NOMO-1 (cell line): ENCODE data around the gene TNC.
"Not testable (repeated sequence)": the region's sequence is repeated elsewhere in the genome, so short reads cannot be mapped to it uniquely, and the experiment has no call there.

Experiments
- DNase-seq, 2 experiments: peaks; one replicate each; lab custom pipeline; 2025; ENCODE audit not compliant: unreplicated experiment in 2 of 2; lab: John Stamatoyannopoulos, UW

The TNC gene

GRCh38 chr9:115135821-115136778 is 18.1 kb upstream of the TNC start:
- no peak for DNase-seq

- no peak for DNase-seq
These were observed 17.0 kb upstream of the TNC start for GRCh38 chr9:115134941-115135340.

- no peak for DNase-seq
These were observed 15.7 kb upstream of the TNC start for GRCh38 chr9:115133649-115134048.

GRCh38 chr9:115132648-115133047 is 14.7 kb upstream of the TNC start:
- DNase-seq = no peak

- DNase-seq = no peak
These were observed 12.2 kb upstream of the TNC start for GRCh38 chr9:115130176-115130575.

GRCh38 chr9:115128726-115129125 is 10.8 kb upstream of the TNC start:
- not testable (repeated sequence) for DNase-seq

GRCh38 chr9:115127191-115127817 is 9.3 kb upstream of the TNC start:
- DNase-seq = no peak

- no peak for DNase-seq
These were observed 8.4 kb upstream of the TNC start for GRCh38 chr9:115126404-115126803.

- no peak for DNase-seq
These were observed 5.0 kb upstream of the TNC start for GRCh38 chr9:115122937-115123336.

GRCh38 chr9:115121181-115121580 is 3.2 kb upstream of the TNC start:
- DNase-seq = no peak

- DNase-seq = no peak
These were observed 892 bp upstream of the TNC start for GRCh38 chr9:115118879-115119218.

GRCh38 chr9:115116421-115117284 is 1.3 kb downstream of the TNC start:
- no peak for DNase-seq

GRCh38 chr9:115115924-115116323 is 2.0 kb downstream of the TNC start:
- no peak for DNase-seq

GRCh38 chr9:115115117-115115880 is 2.7 kb downstream of the TNC start:
- no peak for DNase-seq

GRCh38 chr9:115114546-115114945 is 3.4 kb downstream of the TNC start:
- no peak for DNase-seq

- no peak for DNase-seq
These were observed 3.9 kb downstream of the TNC start for GRCh38 chr9:115114084-115114483.

- no peak for DNase-seq
These were observed 6.1 kb downstream of the TNC start for GRCh38 chr9:115111874-115112273.

- DNase-seq = no peak
These were observed 8.5 kb downstream of the TNC start for GRCh38 chr9:115109486-115109885.

- DNase-seq = no peak
These were observed 10.3 kb downstream of the TNC start for GRCh38 chr9:115107701-115108100.

GRCh38 chr9:115106642-115107041 is 11.3 kb downstream of the TNC start:
- DNase-seq = no peak

- no peak for DNase-seq
These were observed 12.0 kb downstream of the TNC start for GRCh38 chr9:115106001-115106400.
